HG02571 (cell line): ENCODE results near the gene EPB42.

Source experiments
- ATAC-seq: cut with Tn5 transposase; IDR thresholded peaks from one replicate; pipeline ENCODE4 v1.9.1; 2021; ENCODE audit warnings: mild to moderate bottlenecking, moderate library complexity; ENCODE audit not compliant: unreplicated experiment

EPB42 gene

DNA sequence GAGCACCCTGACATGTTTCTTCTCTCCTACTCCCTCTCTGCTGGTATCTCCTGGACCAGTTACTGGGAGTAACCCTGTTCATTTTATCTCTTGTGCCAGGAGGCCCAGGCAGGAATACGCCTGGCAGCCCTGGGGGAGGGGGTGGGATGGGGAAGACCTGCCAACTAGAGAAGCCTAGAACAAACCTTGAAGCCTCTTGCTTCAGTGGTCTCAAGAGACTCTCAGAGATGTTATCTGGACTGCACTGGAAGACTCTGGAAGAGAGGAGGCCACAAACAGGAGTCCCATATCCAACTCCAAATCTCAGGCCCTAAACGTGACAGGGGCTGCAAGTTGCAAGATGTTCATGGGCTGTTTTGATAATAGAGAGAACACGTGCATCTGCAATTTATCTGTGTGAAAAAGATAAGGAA lies at the start of gene EPB42:
TSS of gene EPB42 (minus strand) at position 28 of the 413 bp plus-strand sequence. CDS start 193 bp downstream, outside the sequence.
- no peak for ATAC-seq

DNA sequence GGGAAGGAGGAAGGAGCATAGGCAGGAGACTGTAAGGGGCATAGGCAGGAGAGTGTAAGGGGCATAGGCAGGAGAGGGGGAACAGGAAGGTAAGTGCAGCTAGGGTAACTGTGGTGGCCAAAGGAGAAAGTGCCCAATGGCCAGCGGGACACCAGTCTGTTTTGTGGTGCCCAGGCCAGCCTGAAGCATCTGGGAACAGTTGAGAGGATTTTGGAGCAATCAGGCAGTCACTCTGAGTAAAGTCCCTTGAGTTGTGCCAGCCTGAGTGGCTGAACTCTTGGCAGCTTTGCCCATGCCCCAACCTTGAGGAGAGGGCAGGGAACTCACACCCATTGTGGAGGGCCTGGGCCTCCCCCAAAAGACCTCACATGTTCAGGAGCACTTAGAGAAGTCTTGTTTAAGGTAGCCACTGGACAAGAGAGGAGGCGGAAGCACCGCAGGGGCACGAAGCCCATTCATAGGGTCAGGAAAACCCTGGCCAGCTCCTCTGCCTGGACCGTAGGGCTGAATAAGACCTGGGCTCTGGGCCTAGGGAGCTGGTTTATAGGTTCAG lies 49.4 kb upstream of the EPB42 start:
- ATAC-seq, result no peak

DNA sequence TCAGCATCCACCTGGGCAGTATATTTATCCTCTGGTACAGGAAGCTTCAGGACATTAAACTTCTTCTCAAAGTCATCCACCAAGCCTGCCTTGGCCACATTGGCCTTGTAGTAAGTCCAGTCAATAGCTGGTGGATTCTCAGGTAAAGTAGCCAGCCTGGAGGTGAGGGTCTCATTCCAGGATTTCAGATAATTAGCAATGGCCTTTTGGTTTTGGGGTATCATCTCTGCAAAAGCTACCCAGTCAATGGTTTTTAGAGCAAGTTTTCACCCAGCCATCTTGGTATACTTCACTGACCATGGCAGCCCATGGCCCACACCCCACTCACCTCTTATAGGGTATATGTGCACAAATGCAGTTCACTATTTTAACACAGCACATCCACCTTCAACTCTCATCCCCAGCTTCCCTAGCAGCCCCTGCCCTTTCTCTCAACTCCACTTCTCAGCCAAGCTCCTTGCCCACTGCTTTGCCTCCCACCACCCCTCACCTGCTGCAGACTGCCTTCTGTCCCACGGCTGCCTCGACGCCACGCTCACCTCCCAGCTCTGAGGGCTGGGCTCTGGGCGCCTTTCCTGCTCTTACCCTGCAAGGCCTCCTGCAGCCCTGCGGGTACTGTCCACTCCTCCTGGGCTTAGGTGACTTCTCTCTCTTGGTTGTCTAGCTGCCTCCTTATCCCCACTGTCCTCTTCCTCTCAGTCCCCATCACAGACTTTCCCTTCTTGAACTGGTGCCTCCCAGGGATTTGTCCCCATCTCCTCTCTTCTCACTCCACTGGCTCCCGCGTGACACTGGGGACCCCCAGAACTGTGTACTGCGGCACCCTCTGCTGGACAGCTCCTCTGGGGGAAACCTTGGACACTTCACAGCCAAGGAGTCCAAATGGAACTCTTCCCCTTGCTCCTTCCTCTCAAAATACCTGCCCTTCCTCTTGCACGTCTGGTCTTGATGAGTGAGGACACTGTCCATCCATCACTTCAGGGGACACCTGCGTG lies 47.6 kb upstream of the EPB42 start:
- no peak for ATAC-seq

DNA sequence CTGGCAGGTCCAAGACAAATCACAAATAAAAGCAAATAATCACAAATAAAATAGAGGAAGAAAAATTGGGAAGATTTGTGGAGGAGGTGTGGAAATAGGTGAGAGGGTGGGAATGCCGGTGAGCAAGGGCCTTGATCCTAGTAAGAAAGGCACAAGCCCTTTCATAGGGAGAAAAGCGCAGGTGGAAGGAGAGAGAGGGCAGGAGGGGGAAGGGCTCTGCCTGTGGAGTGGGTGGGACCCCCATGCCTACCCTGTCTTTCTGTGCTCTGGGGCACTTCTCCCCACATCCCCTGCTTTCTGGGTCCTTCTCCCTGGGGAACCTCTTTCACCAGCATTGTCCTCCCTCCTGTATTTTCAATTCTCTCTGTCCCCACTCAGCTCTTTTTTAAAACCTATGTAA lies 46.6 kb upstream of the EPB42 start:
- ATAC-seq, result no peak

DNA sequence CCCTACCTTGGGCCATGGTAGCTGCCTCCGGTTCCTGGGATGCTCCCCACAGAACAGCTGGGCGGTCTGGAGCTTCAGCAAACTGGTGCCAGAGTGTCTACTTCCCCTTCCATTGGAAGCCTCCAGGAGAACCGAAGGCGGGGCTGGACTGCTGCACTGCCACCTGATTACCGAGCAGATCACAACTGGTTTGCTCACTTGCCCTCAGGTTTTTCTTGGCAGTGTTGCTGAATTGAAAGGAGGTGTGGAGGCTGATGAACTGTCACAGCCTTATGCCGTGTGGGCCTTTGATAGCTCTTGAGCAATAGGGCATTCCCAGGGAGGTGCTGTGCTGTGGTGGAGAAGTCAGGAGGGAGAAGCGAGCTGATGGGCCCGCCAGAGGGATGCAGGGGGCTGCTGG lies 46.0 kb upstream of the EPB42 start, which contains the start of gene TGM5:
TSS of gene TGM5 (minus strand) at position 95 of the 400 bp plus-strand sequence. CDS start at position 16, 79 bp downstream.
- no peak for ATAC-seq

DNA sequence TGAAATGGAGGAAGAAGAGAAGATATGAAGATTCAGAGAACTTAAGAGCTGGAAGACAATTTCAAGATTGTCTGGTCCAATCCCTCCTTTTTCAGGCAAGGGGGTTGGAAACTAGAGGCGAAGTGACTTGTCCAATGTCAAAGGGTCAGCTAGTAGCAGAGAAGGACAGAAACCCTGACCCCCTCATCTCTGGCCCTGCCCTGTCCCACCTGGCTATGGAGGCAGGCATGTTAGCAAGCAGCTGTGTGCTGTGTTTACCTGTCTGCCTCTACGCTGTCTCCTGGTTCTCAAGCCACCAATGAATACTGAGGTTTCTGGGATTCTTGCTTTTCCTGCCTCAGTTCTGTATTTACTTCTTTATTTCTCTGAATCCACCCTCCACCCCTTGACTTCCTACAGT lies 45.6 kb upstream of the EPB42 start:
- no peak for ATAC-seq

DNA sequence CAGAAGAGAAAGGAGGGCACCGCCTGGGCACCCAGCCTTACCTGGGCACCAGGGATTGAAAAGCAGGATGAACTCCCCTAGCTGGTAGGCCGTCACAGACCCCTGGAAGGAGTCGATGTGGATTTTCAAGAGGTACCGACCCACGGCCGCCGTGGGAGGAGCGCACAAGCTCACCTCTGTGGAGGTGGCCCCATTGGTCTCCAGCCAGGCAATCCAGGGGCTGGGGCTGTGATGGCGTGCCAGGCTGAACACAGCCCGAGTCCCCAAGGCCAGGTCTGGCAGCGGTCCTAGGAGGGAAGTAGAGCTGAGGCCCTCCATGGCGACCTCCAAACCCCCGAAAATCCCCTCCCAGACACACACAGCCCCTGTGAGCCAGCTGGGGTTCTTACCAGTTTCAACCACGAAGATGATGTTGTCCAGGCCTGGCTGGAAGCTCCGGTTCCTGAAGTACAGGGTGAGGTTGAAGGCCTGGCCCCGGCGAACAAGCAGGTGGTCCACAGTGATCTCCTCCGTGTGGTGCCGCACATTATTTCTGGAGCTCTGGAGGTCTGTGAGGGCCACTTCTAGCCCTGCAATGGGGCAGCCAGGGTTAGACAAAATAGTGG lies 39.3 kb upstream of the EPB42 start:
- no peak for ATAC-seq

DNA sequence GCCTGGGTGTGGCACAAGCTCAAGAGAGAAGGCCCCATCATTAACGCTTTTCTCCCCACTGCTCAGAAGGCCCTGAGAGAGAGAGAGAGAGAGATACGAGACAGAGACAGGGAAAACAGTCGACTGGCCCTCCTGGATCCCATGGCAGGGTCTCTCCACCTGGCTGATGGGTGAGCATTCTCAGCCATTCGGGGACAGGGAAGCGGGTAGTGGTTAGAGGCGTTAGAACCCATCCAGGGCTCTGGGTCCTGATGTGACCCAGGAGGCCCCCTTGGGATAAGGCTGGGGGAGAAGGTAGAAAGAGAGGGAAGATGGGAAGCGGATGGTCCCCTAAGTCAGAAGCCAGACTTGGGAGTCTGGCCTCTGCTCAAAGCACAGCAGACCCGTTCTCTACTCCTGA lies 38.0 kb upstream of the EPB42 start:
- no peak for ATAC-seq

DNA sequence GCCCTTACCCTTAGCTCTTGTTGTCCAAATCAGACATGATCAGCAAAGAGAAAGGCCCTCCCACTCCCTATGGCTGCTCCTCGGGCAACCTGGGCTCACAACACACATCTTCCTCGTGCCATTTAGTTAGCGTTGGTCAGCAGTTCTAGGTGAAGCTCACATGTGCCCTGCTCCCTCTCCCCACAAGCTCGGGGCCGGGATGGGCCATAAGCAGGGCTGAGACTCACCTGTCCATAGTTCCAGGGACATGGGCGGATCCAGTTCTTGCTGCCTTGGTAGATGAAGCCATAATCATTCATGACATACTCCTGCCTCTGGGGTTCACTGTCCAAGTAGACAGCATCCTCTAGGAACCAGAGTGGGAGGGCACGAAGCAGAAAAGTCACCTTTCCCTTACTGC lies 35.5 kb upstream of the EPB42 start:
- ATAC-seq, result no peak

DNA sequence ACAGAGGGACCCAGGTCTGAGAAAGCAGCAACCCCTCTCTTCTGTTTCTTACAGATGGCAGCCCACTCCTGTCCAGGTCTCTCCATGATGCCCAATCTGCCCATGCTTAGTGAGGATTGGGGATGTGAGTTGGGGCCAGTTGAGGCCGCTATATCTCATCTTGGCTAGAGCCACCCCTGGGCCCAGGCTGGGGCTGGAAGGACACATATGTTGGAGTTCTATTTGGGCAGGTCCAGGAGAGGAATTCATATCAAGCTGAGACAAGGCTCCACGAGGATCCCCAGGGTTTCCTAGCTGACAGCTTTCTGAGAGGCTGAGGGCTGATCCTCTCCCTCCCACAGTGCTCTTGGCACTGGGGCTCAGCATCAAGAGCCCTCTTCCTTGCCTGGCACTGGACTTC lies 34.6 kb upstream of the EPB42 start:
- ATAC-seq, result no peak

DNA sequence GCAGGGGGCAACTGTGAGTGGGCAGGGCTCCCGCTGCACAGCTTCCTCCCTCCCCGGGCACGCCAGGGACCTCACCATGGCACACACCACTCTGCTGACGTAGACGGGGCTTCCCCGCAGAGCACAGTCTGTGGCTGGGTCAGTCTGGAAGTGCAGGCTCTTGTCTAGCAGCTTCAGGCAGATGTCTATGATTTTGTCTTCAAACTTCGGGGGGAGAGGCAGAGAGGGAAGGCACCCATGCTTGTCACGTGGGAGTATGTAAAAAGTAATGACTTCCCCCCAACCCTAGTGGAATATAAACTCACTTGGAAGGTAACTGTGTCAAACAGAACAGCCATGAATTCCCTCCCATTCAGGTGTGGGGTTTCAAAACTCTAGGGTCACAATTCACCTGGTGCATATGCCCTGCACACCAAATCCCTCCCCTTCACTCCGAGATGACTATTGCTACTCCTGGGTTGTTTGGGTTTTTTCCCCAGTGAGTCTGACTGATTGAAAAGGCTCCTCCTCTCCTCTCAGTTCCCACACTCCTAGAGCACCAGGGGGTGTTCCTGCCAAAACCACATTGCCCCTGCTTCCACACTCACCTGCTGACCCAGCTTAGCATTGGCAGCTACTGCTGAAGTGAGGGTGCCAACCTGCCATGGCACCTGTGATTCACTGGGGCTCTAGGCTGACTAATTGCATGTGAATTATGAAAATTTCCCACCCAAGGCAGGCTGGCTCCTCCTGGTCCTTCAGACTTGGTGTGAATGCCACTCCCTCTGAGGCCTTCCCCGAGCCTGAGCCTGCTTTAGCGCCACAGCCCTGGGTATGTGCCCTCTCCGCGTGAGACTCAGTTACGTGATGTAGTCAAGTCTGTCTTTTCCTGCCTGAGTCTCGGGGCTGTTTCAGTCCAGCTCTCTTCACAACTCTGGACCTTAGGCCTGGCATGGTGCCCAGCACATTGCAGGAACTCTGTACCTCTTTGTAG lies 32.9 kb upstream of the EPB42 start:
- ATAC-seq, result no peak

DNA sequence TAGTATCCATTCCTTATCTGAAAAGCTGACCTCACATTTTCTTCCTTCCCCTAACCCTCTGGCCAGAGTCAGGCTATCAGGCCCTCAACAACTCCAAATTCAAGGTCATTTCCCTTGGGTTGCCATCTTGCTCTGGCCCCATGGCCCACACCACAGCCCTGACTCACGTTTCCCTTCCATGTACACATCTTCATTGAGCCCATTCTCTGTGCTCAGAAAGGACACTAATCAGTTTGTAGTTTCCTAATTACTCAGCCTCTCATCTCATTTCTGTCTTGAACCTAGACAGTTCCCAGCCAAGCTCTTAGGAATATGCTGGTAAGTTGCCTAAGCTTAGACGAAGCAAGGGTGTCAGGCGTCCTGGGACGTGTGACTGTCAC lies 31.0 kb upstream of the EPB42 start:
- ATAC-seq, result no peak

DNA sequence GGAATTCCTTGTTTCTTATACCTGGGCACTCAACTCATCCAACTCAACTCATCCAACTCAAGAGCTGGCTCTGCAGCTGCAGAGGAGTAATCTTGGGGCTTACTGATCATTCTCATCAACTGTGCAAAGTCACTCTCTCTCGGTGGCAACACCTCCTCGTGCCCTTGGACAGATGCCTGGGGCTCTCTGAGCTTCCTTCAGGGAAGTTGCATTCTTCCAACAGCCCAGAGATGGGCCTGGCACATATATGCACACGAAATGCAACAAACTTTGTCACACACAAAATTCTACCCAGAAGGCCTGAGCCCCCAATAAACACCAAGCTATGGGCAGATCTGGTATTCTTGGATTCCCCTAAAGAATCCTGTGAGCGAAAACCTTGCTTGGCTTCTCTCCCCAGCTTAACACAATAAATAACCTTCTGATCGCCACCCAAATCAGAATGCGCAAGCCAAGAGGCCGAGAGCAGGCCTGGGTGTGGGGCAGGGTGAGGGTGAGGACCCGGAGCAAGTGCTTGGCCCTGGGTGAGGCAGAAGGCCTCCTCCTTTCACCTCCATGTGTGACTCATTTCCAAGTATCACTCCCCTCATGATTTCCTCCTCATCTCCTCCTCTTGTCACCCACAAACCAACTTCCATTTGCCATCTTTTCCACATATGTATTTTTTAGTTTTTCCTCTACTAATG lies 30.5 kb upstream of the EPB42 start:
- ATAC-seq, result no peak

DNA sequence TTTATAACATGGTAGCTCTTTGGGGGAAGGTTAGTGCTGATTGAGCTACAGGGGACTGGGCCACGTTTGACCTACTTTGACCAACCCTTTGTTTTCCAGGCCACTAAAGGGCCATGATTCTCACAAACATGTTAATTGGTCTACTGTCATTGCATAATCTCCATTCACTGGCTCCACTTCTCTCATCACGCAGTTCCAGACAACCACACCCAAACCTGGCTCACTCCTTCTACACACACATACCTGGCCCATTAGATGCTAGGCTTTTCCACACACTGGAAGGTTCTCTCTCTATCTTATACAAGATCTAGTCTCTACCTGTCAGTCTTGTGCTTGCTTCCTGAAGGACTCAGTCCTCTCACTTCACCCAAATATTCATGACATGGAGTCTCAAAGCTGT lies 30.0 kb upstream of the EPB42 start:
- ATAC-seq, result no peak

DNA sequence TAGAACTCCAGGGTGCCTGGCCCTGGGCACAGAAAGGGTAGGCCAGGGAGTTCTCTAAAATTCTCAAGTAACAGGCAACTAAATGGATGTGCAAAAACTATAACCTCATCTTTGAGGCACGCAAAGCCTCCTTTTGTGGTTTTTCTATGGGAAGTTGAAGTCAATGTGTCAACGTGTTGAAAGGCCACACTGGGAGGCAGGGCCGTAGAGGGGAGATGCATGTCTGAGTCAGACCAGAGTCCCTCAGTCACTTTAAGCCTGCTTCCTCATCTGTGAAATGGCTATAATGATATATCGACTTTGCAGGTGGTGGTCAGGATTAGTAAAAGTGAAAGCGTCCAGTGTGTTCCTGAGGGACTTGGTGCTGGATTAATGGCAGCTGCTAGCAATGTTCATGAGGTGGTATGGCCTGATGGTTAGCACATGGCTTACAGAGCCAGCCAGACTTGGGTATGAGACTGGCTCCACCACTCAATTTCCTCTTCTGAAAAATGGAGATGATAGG lies 28.9 kb upstream of the EPB42 start:
- ATAC-seq, result no peak

DNA sequence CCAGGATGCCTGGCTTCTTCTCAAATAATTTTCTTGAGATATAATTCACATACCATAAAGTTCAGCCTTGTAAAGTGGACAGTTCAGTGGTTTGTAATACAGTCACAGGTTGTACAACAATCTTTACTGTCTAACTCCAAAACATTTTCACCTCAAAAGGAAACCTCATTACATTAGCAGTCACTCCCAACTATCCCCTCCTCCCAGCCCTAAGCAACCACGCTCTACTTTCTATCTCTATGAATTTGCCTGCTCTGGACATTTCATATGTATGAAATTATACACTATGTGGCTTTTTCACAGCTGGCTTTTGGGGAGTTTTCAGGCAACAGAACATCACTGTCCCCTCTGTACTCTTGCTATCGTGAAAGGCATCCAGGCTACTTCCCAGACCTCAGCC lies 28.4 kb upstream of the EPB42 start:
- no peak for ATAC-seq

DNA sequence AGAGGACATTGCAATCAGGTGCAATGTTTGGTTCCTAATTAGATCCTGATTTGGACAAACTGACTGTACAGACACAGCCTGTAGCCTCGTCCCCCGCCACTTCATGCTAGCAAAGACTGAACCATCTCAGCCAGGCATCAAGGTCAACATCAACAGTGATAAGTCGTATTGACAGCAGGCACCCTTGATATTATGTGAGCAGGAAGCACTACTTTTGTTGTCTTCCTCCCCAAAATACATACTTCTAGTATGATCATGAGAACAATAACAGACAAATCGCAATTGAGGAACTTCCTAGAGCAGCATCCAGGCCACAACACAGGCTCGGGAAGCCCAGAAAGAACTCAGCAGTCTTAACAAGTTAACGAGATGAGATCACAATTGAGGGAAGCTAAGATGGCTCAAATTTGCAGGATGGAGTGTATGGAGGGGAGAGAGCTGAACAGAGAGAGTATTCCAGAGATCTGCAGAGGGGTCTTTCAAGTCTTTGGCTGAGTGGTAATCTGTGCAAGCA lies 25.5 kb upstream of the EPB42 start:
- ATAC-seq, result no peak

DNA sequence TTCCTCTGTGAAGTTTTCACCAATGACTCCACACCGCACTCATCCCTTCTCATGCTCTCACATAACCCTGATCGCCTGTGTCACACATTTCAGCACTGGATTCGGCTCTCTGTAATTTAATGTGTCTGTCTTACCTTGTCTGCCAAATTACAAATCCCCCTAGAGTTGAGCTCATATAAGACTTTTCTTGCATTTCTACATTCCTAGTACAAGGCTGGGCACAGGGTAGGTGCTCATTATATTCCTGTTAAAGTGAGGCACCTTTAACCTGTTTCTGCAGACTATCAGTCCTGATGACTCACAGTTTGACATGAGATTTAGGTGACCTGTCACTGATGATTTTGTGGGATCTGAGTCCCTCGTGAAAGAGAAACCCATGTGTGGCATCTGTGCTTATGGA lies 23.3 kb upstream of the EPB42 start:
- ATAC-seq, result no peak

DNA sequence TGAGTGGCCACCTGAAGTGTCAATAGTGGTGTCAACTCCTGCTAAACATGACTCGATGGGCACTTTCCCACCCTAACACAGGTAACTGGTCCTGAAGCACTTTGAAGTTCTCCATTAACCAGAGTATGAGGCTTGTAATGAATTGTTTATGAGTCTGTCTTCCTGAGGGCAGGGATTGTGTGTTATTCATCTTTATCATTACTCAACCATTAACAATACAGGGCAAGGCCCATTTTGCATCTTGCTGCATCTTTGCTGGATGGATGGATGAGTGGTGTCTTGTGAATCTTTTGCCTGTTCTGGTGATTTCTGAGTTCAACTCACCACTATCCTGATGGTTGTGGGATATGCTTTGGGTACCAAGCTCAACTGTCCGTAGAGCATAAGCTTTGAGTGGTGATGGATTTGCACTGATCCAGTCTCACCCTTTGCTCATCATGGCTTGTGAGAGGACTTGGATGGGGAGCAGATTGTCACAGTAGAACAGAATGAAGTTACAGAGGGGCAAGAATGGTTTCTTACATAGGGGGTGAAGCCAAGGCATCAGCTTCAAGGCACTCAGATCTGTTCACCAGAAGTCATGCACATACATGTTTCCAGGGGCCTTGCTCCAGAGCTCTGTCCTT lies 22.3 kb upstream of the EPB42 start:
- ATAC-seq, result no peak
